ENCODE data around the gene PDE2A.

The PDE2A gene

GRCh38 chr11:72604256-72604655 lies 70.0 kb downstream of the PDE2A start:
- Histone ChIP-seq H3K18ac (ENCODE audit: low read length) (no peak overlapping the region), H3K36me3 (ENCODE audit: control insufficient read depth, insufficient read depth, low read length) (no peaks in the 10 kb centered on the region), H2BK15ac (replicated peaks; ENCODE audit: low read depth) (no peak overlapping the region), H3K79me2 (ENCODE audit: control insufficient read depth, insufficient read depth, low read length) (no peaks in the 10 kb centered on the region), H3K4ac (ENCODE audit: low read depth, low read length) (no peak overlapping the region), H3K79me1 (ENCODE audit: low read length) (no peaks in the 10 kb centered on the region), H4K8ac (ENCODE audit: low read depth, low read length) (no peak overlapping the region), H3K23ac (ENCODE audit: low read length) (no peak overlapping the region), H3K4me3 (ENCODE audit: low read length) (no peak overlapping the region), H3K56ac (ENCODE audit: low read length) (no peak overlapping the region), H2AK5ac (ENCODE audit: low read length) (no peak overlapping the region), H3K4me1 (ENCODE audit: control insufficient read depth, low read depth, low read length) (peaks cover 1% of the 10 kb centered on the region), H3K4me2 (ENCODE audit: low read length) (no peak overlapping the region), H3K27me3 (ENCODE audit: insufficient read depth, low read length, poor library complexity) (no peaks in the 10 kb centered on the region), H2BK5ac (ENCODE audit: low read length) (no peak overlapping the region), H4K5ac (ENCODE audit: low read length) (no peak overlapping the region), H3K27ac (ENCODE audit: low read depth, low read length) (no peak overlapping the region), H3K9ac (ENCODE audit: low read length) (no peak overlapping the region), H2BK120ac (ENCODE audit: low read depth, low read length) (no peak overlapping the region)
- DNase-seq, result no peak
- no CpG with 5 or more reads among the region's 1 CpG for WGBS (ENCODE audit: extremely low coverage, insufficient coverage, low lambda C conversion rate)

GRCh38 chr11:72602250-72602904 lies 71.8 kb downstream of the PDE2A start:
- Histone ChIP-seq H4K5ac (ENCODE audit: low read length) (no peak overlapping the region), H3K4me2 (ENCODE audit: low read length) (no peak overlapping the region), H3K4ac (ENCODE audit: low read depth, low read length) (no peak overlapping the region), H2AK5ac (ENCODE audit: low read length) (no peak overlapping the region), H3K9ac (ENCODE audit: low read length) (no peak overlapping the region), H3K23ac (ENCODE audit: low read length) (no peak overlapping the region), H3K36me3 (ENCODE audit: control insufficient read depth, insufficient read depth, low read length) (no peaks in the 10 kb centered on the region), H3K4me1 (ENCODE audit: control insufficient read depth, low read depth, low read length) (peaks cover 1% of the 10 kb centered on the region), H3K4me3 (ENCODE audit: low read length) (no peak overlapping the region), H2BK120ac (ENCODE audit: low read depth, low read length) (no peak overlapping the region), H3K79me1 (ENCODE audit: low read length) (no peaks in the 10 kb centered on the region), H3K56ac (ENCODE audit: low read length) (no peak overlapping the region), H3K27ac (ENCODE audit: low read depth, low read length) (no peak overlapping the region), H4K8ac (ENCODE audit: low read depth, low read length) (no peak overlapping the region), H2BK15ac (replicated peaks; ENCODE audit: low read depth) (no peak overlapping the region), H3K79me2 (ENCODE audit: control insufficient read depth, insufficient read depth, low read length) (no peaks in the 10 kb centered on the region), H3K27me3 (ENCODE audit: insufficient read depth, low read length, poor library complexity) (no peaks in the 10 kb centered on the region), H3K18ac (ENCODE audit: low read length) (no peak overlapping the region), H2BK5ac (ENCODE audit: low read length) (no peak overlapping the region)
- no CpG with 5 or more reads among the region's 11 CpGs for WGBS (ENCODE audit: extremely low coverage, insufficient coverage, low lambda C conversion rate)
- DNase-seq, result no peak

GRCh38 chr11:72600557-72600956 lies 73.7 kb downstream of the PDE2A start:
- H3K27me3 ChIP-seq (ENCODE audit: insufficient read depth, low read length, poor library complexity), result no peaks in the 10 kb centered on the region
- no peak for DNase-seq

GRCh38 chr11:72599325-72600117 lies 74.7 kb downstream of the PDE2A start:
- Histone ChIP-seq H2BK120ac (ENCODE audit: low read depth, low read length) (no peak overlapping the region), H3K27ac (ENCODE audit: low read depth, low read length) (no peak overlapping the region), H3K27me3 (ENCODE audit: insufficient read depth, low read length, poor library complexity) (no peaks in the 10 kb centered on the region)

More at GRCh38 chr11:72600557-72600956, 73.7 kb downstream of the PDE2A start:
- Histone ChIP-seq H3K18ac (ENCODE audit: low read length) (no peak overlapping the region), H4K5ac (ENCODE audit: low read length) (no peak overlapping the region), H3K4me1 (ENCODE audit: control insufficient read depth, low read depth, low read length) (peaks cover 1% of the 10 kb centered on the region), H3K4ac (ENCODE audit: low read depth, low read length) (no peak overlapping the region), H3K4me3 (ENCODE audit: low read length) (no peak overlapping the region), H4K8ac (ENCODE audit: low read depth, low read length) (no peak overlapping the region), H3K23ac (ENCODE audit: low read length) (no peak overlapping the region), H3K79me2 (ENCODE audit: control insufficient read depth, insufficient read depth, low read length) (no peaks in the 10 kb centered on the region), H3K4me2 (ENCODE audit: low read length) (no peak overlapping the region), H3K36me3 (ENCODE audit: control insufficient read depth, insufficient read depth, low read length) (no peaks in the 10 kb centered on the region), H3K79me1 (ENCODE audit: low read length) (no peaks in the 10 kb centered on the region), H3K27ac (ENCODE audit: low read depth, low read length) (no peak overlapping the region), H2AK5ac (ENCODE audit: low read length) (no peak overlapping the region), H2BK15ac (replicated peaks; ENCODE audit: low read depth) (no peak overlapping the region), H2BK5ac (ENCODE audit: low read length) (no peak overlapping the region), H3K9ac (ENCODE audit: low read length) (no peak overlapping the region), H2BK120ac (ENCODE audit: low read depth, low read length) (no peak overlapping the region), H3K56ac (ENCODE audit: low read length) (peak overlapping the region; percentile 44)
- WGBS (ENCODE audit: extremely low coverage, insufficient coverage, low lambda C conversion rate), result no CpG with 5 or more reads among the region's 9 CpGs

DNA sequence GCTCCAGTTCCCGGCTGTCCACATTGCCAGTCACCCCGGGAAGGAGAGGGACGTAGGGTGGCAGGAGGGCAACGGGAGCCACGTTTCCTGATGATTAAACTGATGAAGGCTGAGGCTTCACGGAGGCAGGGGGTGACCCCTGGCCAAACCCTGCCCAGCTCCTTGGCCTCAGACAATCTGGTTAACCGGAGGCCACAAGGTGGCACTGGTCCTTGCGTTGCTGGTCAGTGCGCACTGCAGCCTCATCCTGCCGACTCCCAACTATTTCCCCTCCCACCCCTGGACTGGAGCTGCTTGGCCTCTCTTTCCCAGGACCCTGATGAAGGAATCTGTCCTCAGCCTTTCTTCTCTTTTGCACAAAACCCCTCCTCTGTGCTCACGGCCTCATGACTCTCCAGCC lies 75.3 kb downstream of the PDE2A start:
- no peak overlapping the region for H3K4ac ChIP-seq (ENCODE audit: low read depth, low read length)
- H2BK5ac ChIP-seq (ENCODE audit: low read length), result no peak overlapping the region
- no peak overlapping the region for H3K9ac ChIP-seq (ENCODE audit: low read length)
- no peaks in the 10 kb centered on the region for H3K36me3 ChIP-seq (ENCODE audit: control insufficient read depth, insufficient read depth, low read length)
- no peak overlapping the region for H4K5ac ChIP-seq (ENCODE audit: low read length)
- no peak overlapping the region for H3K56ac ChIP-seq (ENCODE audit: low read length)
- no peaks in the 10 kb centered on the region for H3K79me2 ChIP-seq (ENCODE audit: control insufficient read depth, insufficient read depth, low read length)
- H3K4me2 ChIP-seq (ENCODE audit: low read length), result no peak overlapping the region
- no peak overlapping the region for H2BK120ac ChIP-seq (ENCODE audit: low read depth, low read length)
- H3K27me3 ChIP-seq (ENCODE audit: insufficient read depth, low read length, poor library complexity), result no peaks in the 10 kb centered on the region
- no peak overlapping the region for H2BK15ac ChIP-seq (replicated peaks; ENCODE audit: low read depth)
- DNase-seq, result peak; percentile 71
- WGBS (ENCODE audit: extremely low coverage, insufficient coverage, low lambda C conversion rate), result no CpG with 5 or more reads among the region's 11 CpGs
- no peak overlapping the region for H2AK5ac ChIP-seq (ENCODE audit: low read length)
- no peak overlapping the region for H3K23ac ChIP-seq (ENCODE audit: low read length)
- no peak overlapping the region for H4K8ac ChIP-seq (ENCODE audit: low read depth, low read length)
- no peaks in the 10 kb centered on the region for H3K79me1 ChIP-seq (ENCODE audit: low read length)
- H3K4me1 ChIP-seq (ENCODE audit: control insufficient read depth, low read depth, low read length), result peaks cover 1% of the 10 kb centered on the region
- H3K18ac ChIP-seq (ENCODE audit: low read length), result no peak overlapping the region
- no peak overlapping the region for H3K4me3 ChIP-seq (ENCODE audit: low read length)
- no peak overlapping the region for H3K27ac ChIP-seq (ENCODE audit: low read depth, low read length)

More at GRCh38 chr11:72599325-72600117, 74.7 kb downstream of the PDE2A start:
- Histone ChIP-seq H3K23ac (ENCODE audit: low read length) (no peak overlapping the region), H3K9ac (ENCODE audit: low read length) (no peak overlapping the region), H2AK5ac (ENCODE audit: low read length) (no peak overlapping the region), H3K4me2 (ENCODE audit: low read length) (no peak overlapping the region), H3K36me3 (ENCODE audit: control insufficient read depth, insufficient read depth, low read length) (no peaks in the 10 kb centered on the region), H3K18ac (ENCODE audit: low read length) (no peak overlapping the region), H3K4me1 (ENCODE audit: control insufficient read depth, low read depth, low read length) (peaks cover 1% of the 10 kb centered on the region), H2BK15ac (replicated peaks; ENCODE audit: low read depth) (no peak overlapping the region), H2BK5ac (ENCODE audit: low read length) (no peak overlapping the region), H3K56ac (ENCODE audit: low read length) (no peak overlapping the region), H3K79me1 (ENCODE audit: low read length) (no peaks in the 10 kb centered on the region), H3K79me2 (ENCODE audit: control insufficient read depth, insufficient read depth, low read length) (no peaks in the 10 kb centered on the region), H3K4ac (ENCODE audit: low read depth, low read length) (no peak overlapping the region), H4K5ac (ENCODE audit: low read length) (no peak overlapping the region), H4K8ac (ENCODE audit: low read depth, low read length) (no peak overlapping the region), H3K4me3 (ENCODE audit: low read length) (no peak overlapping the region)
- peak; percentile 61 for DNase-seq
- no CpG with 5 or more reads among the region's 11 CpGs for WGBS (ENCODE audit: extremely low coverage, insufficient coverage, low lambda C conversion rate)

Measured in mesendoderm (in vitro differentiated cells).